Measurements from ENCODE around the gene ARSD.
"Not testable (repeated sequence)": the region's sequence is repeated elsewhere in the genome, so short reads cannot be mapped to it uniquely, and the experiment has no call there.

The ARSD gene

DNA sequence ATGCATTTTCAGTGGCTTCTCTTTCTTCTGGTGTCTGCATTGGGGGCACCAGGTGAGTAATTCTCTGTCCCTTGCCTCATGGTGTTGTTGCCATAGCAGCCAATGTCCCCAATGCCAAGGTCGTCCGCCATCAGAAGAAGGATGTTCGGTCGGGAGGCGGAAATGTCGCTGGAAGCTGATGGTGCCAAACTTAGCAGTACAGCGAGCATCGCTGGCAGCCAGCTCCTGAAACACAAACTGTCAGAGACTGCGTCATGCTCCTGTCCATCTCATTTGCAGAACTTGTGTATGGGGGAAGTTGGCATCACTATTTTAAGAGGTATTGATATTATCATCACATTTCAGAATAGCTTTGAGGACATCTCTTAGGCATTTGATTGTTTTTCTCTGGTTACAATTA is 29.1 kb upstream of the ARSD start:
- TF ChIP-seq, protein P1, sequence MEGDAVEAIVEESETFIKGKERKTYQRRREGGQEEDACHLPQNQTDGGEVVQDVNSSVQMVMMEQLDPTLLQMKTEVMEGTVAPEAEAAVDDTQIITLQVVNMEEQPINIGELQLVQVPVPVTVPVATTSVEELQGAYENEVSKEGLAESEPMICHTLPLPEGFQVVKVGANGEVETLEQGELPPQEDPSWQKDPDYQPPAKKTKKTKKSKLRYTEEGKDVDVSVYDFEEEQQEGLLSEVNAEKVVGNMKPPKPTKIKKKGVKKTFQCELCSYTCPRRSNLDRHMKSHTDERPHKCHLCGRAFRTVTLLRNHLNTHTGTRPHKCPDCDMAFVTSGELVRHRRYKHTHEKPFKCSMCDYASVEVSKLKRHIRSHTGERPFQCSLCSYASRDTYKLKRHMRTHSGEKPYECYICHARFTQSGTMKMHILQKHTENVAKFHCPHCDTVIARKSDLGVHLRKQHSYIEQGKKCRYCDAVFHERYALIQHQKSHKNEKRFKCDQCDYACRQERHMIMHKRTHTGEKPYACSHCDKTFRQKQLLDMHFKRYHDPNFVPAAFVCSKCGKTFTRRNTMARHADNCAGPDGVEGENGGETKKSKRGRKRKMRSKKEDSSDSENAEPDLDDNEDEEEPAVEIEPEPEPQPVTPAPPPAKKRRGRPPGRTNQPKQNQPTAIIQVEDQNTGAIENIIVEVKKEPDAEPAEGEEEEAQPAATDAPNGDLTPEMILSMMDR (conservative IDR thresholded peaks at IDR 0.05; ENCODE audit: control insufficient read depth, insufficient read depth, low read depth, low read length) = no peak

DNA sequence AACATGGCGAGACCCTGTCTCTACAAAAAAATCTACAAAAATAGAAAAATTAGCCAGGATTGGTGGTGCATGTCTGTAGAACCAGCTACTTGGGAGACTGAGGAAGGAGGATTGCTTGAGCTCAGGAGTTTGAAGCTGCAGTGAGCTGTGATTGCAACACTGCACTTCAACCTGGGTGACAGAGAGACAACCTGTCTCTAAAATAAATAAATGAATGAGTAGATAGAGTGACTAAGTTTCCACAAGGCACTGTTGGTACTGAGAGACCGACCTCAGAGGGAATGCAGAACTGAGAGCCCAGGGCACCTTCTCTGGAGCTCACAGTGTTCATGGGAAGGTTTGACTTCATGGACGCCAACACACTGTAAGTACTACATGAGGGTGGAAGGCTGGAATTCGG is 26.7 kb upstream of the ARSD start:
- TF ChIP-seq, protein P1 (conservative IDR thresholded peaks at IDR 0.05; ENCODE audit: control insufficient read depth, insufficient read depth, low read depth, low read length) = no peak
- H3K4me3 ChIP-seq (ENCODE audit: control insufficient read depth, low read depth, low read length) = no peak overlapping the region
- DNase-seq (ENCODE audit: low read depth) = no peak

More for the DNA sequence above, 29.1 kb upstream of the ARSD start:
- no peak for DNase-seq (ENCODE audit: low read depth)
- H3K4me3 ChIP-seq (ENCODE audit: control insufficient read depth, low read depth, low read length) = no peak overlapping the region

DNA sequence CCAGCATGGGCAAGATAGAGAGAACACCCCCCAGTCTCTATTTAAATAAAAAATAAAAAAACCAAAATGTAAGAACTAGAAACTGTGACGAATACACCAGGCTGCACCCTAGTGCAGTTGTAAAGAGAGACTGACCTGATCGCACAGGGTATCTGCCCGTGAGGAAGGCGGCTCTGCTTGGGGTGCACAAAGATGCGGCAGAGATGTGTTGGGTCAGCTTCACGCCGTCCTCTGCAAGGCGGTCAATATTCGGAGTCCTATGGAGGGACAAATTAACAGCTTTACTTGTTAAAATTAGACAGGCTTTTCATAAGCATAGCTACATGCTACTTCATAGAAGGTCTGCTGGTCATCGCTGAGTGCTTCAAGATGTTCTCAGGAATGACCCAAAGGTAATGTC is 26.1 kb upstream of the ARSD start:
- DNase-seq (ENCODE audit: low read depth) = no peak
- TF ChIP-seq, protein P1 (conservative IDR thresholded peaks at IDR 0.05; ENCODE audit: control insufficient read depth, insufficient read depth, low read depth, low read length) = no peak
- no peak overlapping the region for H3K4me3 ChIP-seq (ENCODE audit: control insufficient read depth, low read depth, low read length)

DNA sequence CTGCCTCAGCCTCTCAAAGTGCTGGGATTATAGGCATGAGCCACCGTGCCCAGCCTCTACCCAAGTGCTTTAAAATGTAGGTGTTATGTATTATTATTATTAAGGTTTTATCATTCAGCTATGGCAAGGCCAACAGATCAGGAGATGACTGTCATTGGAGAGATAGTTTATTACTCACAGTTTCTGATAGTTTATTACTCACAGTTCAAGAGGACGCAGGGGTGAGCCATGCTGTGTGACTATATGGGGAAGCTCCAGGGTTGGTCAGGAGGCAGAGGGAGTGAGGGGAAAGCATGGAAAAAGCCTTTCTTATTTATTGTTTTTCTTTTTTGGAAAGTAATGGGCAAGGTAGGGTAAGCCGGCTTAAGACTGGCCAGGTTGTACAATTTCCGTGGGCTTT is 25.4 kb upstream of the ARSD start:
- TF ChIP-seq, protein P1 (conservative IDR thresholded peaks at IDR 0.05; ENCODE audit: control insufficient read depth, insufficient read depth, low read depth, low read length) = no peak
- H3K4me3 ChIP-seq (ENCODE audit: control insufficient read depth, low read depth, low read length) = no peak overlapping the region
- DNase-seq (ENCODE audit: low read depth) = no peak

DNA sequence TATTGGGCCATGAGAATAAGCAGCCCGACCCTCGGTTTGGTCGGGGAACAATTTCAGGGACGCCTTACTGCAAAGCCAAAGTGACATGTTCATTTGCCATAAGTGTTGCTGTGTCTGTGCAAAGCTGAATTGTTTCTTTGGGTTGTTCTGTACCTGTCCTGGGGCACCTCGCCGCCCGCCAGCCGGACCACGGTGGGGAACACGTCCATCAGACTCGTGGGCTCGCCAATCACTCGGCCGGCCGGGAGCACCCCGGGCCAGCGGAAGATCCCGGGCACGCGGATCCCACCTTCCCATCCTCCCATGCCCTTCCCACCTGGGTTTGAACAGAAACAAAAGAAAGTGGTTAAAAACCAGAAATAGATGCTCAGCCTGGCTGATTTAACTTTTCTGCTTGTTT is 8.8 kb upstream of the ARSD start:
- DNase-seq (ENCODE audit: low read depth); H3K4me3 ChIP-seq (ENCODE audit: control insufficient read depth, low read depth, low read length): not testable (repeated sequence)

DNA sequence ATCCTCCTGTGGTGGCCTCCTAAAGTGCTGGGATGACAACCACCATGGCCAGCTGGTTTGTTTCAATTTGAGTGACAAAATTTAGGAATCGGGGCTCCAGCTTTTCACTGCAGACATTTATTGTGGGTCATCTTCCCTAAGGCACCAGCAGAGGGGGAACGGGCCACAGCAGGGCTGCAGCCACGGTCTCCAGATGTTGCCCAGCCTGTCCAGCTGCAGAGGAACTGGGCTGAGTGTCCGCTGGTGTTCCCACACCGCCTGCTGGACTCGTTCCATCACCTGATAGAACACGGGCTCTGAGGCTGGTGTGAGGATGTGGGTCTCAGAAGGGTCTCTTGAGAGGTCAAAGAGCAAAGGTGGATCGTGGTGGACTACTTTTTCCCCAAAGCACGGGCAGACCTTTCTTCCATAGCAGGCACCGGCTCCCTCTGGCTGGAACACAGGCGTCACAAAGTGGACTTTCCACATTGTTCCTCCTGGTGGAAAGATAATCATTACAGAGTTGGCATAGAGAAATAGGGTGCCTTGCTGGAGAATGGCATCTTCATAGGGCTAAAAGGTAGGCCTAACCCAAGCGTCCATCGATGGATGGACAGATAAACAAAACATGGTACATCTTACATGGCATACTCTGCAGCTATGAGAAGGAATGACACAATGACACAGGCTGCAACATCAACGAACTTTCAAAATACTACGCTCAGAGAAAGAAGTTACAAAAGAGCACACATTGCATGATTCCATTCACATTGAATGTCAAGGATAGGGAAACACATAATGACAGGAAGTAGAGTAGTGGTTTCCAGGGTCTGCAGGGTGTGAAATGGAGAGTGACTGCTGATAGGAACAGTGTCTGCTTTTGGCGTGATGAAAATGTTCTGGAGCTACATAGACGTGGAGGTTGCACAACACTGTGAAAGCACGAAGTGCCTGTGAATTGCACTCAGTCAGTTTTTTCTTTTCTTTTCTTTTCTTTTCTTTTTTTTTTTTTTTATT is 5.9 kb upstream of the ARSD start:
- no peak overlapping the region for H3K4me3 ChIP-seq (ENCODE audit: control insufficient read depth, low read depth, low read length)
- TF ChIP-seq, protein P1 (conservative IDR thresholded peaks at IDR 0.05; ENCODE audit: control insufficient read depth, insufficient read depth, low read depth, low read length) = no peak
- DNase-seq (ENCODE audit: low read depth) = no peak

DNA sequence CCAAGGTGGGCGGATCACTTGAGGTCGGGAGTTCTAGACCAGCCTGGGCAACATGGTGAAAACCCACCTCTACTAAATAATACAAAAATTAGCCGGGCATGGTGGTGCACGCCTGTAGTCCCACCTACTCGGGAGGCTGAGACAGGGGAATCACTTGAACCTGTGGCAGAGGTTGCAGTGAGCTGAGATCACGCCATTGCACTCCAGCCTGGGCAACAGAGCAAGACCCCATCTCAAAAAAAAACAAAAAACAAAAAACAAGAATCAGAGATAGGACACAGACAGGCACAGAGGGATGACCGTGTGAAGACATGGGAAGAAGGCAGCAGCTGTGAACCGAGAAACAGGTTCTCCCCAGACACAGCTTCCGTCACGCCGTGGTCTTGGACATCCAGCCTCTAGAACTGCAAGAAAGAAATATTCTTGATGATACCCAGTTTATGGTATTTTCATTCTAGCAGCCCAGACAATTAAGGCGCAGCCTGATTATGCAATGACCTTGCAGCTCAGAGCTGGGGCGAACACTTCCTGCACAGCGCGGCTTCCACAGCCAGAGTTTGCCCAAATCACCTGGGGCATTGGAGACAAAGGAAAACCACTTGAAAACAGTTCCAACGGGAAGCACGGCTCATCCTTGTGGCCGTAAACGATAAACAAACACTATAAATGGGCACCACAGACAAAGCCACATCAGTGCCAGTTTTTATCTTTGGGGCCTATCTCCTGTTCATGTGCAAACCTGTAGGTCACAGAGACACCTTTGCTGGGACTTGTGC is 4.2 kb upstream of the ARSD start:
- DNase-seq (ENCODE audit: low read depth) = no peak
- no peak overlapping the region for H3K4me3 ChIP-seq (ENCODE audit: control insufficient read depth, low read depth, low read length)
- TF ChIP-seq, protein P1 (conservative IDR thresholded peaks at IDR 0.05; ENCODE audit: control insufficient read depth, insufficient read depth, low read depth, low read length) = no peak
